Measurements from ENCODE around the gene USP40.

Gene USP40

GRCh38 chr2:233490831-233491230 is 75.8 kb downstream of the USP40 start:
- TF ChIP-seq ARNT (IDR thresholded peaks at IDR 0.05): no peak
- TF ChIP-seq NFRKB (IDR thresholded peaks at IDR 0.05): no peak
- no peak for TF ChIP-seq PKNOX1 (IDR thresholded peaks at IDR 0.05)
- no peak for TF ChIP-seq HDGF (IDR thresholded peaks at IDR 0.05; ENCODE audit: borderline replicate concordance)
- no peak for TF ChIP-seq SP1 (IDR thresholded peaks at IDR 0.05)
- no peak for TF ChIP-seq BHLHE40 (IDR thresholded peaks at IDR 0.05; ENCODE audit: borderline replicate concordance)
- TF ChIP-seq FOXK2 (IDR thresholded peaks at IDR 0.05): no peak
- TF ChIP-seq FOXA1 (IDR thresholded peaks at IDR 0.05): no peak
- no peak for TF ChIP-seq FOXM1 (IDR thresholded peaks at IDR 0.05; ENCODE audit: borderline replicate concordance)
- TF ChIP-seq ZNF384 (IDR thresholded peaks at IDR 0.05): no peak
- no peak for TF ChIP-seq SUZ12 (IDR thresholded peaks at IDR 0.05)
- no peak for TF ChIP-seq L3MBTL2 (conservative IDR thresholded peaks at IDR 0.05)
- no peak for TF ChIP-seq TARDBP (IDR thresholded peaks at IDR 0.05)
- TF ChIP-seq ELF4 (IDR thresholded peaks at IDR 0.05): no peak
- no peak for TF ChIP-seq LEF1 (IDR thresholded peaks at IDR 0.05; ENCODE audit: borderline replicate concordance)
- no peak for TF ChIP-seq CTBP1 (IDR thresholded peaks at IDR 0.05; ENCODE audit: borderline replicate concordance)
- POLR2A ChIA-PET: no interaction called here
- CTCF ChIA-PET: no interaction called here
- DNase-seq (ENCODE audit: extremely low spot score): no peak

- POLR2A ChIA-PET: no interaction called here
- CTCF ChIA-PET: no interaction called here
- DNase-seq (ENCODE audit: extremely low spot score): no peak
- TF ChIP-seq ELF4 (IDR thresholded peaks at IDR 0.05) (no peak), BHLHE40 (IDR thresholded peaks at IDR 0.05; ENCODE audit: borderline replicate concordance) (no peak), NFRKB (IDR thresholded peaks at IDR 0.05) (no peak), TARDBP (IDR thresholded peaks at IDR 0.05) (no peak), ZNF384 (IDR thresholded peaks at IDR 0.05) (no peak), FOXA1 (IDR thresholded peaks at IDR 0.05) (no peak), FOXM1 (IDR thresholded peaks at IDR 0.05; ENCODE audit: borderline replicate concordance) (no peak), PKNOX1 (IDR thresholded peaks at IDR 0.05) (no peak), LEF1 (IDR thresholded peaks at IDR 0.05; ENCODE audit: borderline replicate concordance) (no peak), HDGF (IDR thresholded peaks at IDR 0.05; ENCODE audit: borderline replicate concordance) (no peak), ARNT (IDR thresholded peaks at IDR 0.05) (no peak), SUZ12 (IDR thresholded peaks at IDR 0.05) (no peak), SP1 (IDR thresholded peaks at IDR 0.05) (no peak), FOXK2 (IDR thresholded peaks at IDR 0.05) (no peak), L3MBTL2 (conservative IDR thresholded peaks at IDR 0.05) (no peak), CTBP1 (IDR thresholded peaks at IDR 0.05; ENCODE audit: borderline replicate concordance) (no peak)
These were observed 76.9 kb downstream of the USP40 start for GRCh38 chr2:233489666-233490065.

GRCh38 chr2:233489143-233489542 is 77.4 kb downstream of the USP40 start:
- no peak for TF ChIP-seq ARNT (IDR thresholded peaks at IDR 0.05)
- no peak for TF ChIP-seq BHLHE40 (IDR thresholded peaks at IDR 0.05; ENCODE audit: borderline replicate concordance)
- TF ChIP-seq ZNF384 (IDR thresholded peaks at IDR 0.05): no peak
- TF ChIP-seq L3MBTL2 (conservative IDR thresholded peaks at IDR 0.05): no peak
- no peak for TF ChIP-seq FOXM1 (IDR thresholded peaks at IDR 0.05; ENCODE audit: borderline replicate concordance)
- TF ChIP-seq FOXK2 (IDR thresholded peaks at IDR 0.05): no peak
- TF ChIP-seq ELF4 (IDR thresholded peaks at IDR 0.05): no peak
- no peak for TF ChIP-seq CTBP1 (IDR thresholded peaks at IDR 0.05; ENCODE audit: borderline replicate concordance)
- TF ChIP-seq SP1 (IDR thresholded peaks at IDR 0.05): no peak
- POLR2A ChIA-PET: no interaction called here
- DNase-seq (ENCODE audit: extremely low spot score): no peak
- CTCF ChIA-PET: no interaction called here

GRCh38 chr2:233487748-233488345 is 78.7 kb downstream of the USP40 start:
- DNase-seq (ENCODE audit: extremely low spot score): no peak
- ChIA-PET CTCF (no interaction called here), POLR2A (no interaction called here)
- TF ChIP-seq BHLHE40 (IDR thresholded peaks at IDR 0.05; ENCODE audit: borderline replicate concordance) (no peak), ARNT (IDR thresholded peaks at IDR 0.05) (no peak), SUZ12 (IDR thresholded peaks at IDR 0.05) (no peak), FOXA1 (IDR thresholded peaks at IDR 0.05) (no peak), NFRKB (IDR thresholded peaks at IDR 0.05) (no peak), ZNF384 (IDR thresholded peaks at IDR 0.05) (no peak), SP1 (IDR thresholded peaks at IDR 0.05) (no peak), FOXM1 (IDR thresholded peaks at IDR 0.05; ENCODE audit: borderline replicate concordance) (no peak), FOXK2 (IDR thresholded peaks at IDR 0.05) (no peak), HDGF (IDR thresholded peaks at IDR 0.05; ENCODE audit: borderline replicate concordance) (no peak), CTBP1 (IDR thresholded peaks at IDR 0.05; ENCODE audit: borderline replicate concordance) (no peak), LEF1 (IDR thresholded peaks at IDR 0.05; ENCODE audit: borderline replicate concordance) (no peak), TARDBP (IDR thresholded peaks at IDR 0.05) (no peak), L3MBTL2 (conservative IDR thresholded peaks at IDR 0.05) (no peak), PKNOX1 (IDR thresholded peaks at IDR 0.05) (no peak), ELF4 (IDR thresholded peaks at IDR 0.05) (no peak)

GRCh38 chr2:233486778-233487552 is 79.6 kb downstream of the USP40 start:
- POLR2A ChIA-PET: no interaction called here
- TF ChIP-seq L3MBTL2 (conservative IDR thresholded peaks at IDR 0.05): no peak
- no peak for TF ChIP-seq ELF4 (IDR thresholded peaks at IDR 0.05)
- no peak for TF ChIP-seq CTBP1 (IDR thresholded peaks at IDR 0.05; ENCODE audit: borderline replicate concordance)
- TF ChIP-seq PKNOX1 (IDR thresholded peaks at IDR 0.05): no peak
- TF ChIP-seq BHLHE40 (IDR thresholded peaks at IDR 0.05; ENCODE audit: borderline replicate concordance): no peak
- TF ChIP-seq FOXK2 (IDR thresholded peaks at IDR 0.05): no peak
- TF ChIP-seq SP1 (IDR thresholded peaks at IDR 0.05): no peak
- no peak for TF ChIP-seq FOXM1 (IDR thresholded peaks at IDR 0.05; ENCODE audit: borderline replicate concordance)
- no peak for TF ChIP-seq ARNT (IDR thresholded peaks at IDR 0.05)
- TF ChIP-seq ZNF384 (IDR thresholded peaks at IDR 0.05): no peak
- TF ChIP-seq HDGF (IDR thresholded peaks at IDR 0.05; ENCODE audit: borderline replicate concordance): no peak
- no peak for TF ChIP-seq SUZ12 (IDR thresholded peaks at IDR 0.05)
- no peak for TF ChIP-seq NFRKB (IDR thresholded peaks at IDR 0.05)
- TF ChIP-seq FOXA1 (IDR thresholded peaks at IDR 0.05): no peak
- no peak for TF ChIP-seq TARDBP (IDR thresholded peaks at IDR 0.05)
- CTCF ChIA-PET: no interaction called here
- DNase-seq (ENCODE audit: extremely low spot score): no peak

Data from HEK293T (cell line).